Measurements from ENCODE around the gene C1QTNF9.

GRCh38 chr13:24290280-24290932 lies 19.0 kb upstream of the C1QTNF9 start:
- TF ChIP-seq CTCF (IDR thresholded peaks at IDR 0.05; ENCODE audit: poor library complexity) (no peak), EZH2 (IDR thresholded peaks at IDR 0.05; ENCODE audit: borderline replicate concordance) (no peak), EZH2phosphoT487 (IDR thresholded peaks at IDR 0.05; ENCODE audit: low read depth, severe bottlenecking, unreplicated experiment) (no peak)
